Upper lobe of left lung (tissue), 6 donors: ENCODE data around the gene CHIT1. TPM values are rescaled to one million over a fixed set of nuclear protein-coding genes. Genes with fewer than 3 reads are reported as not detected.
A peak's percentile ranks its signal among the peaks of the same experiment; 100 is the strongest.

ENCODE experiments used
- ATAC-seq, 2 donors: fragments of 200-7000 bp; cut with Tn5 transposase; one replicate each; pipeline ENCODE4 v1.9.1; 2022; ENCODE audit warnings: mild to moderate bottlenecking in 2 of 2, moderate library complexity in 2 of 2; ENCODE audit not compliant: low FRiP score in 2 of 2
- DNase-seq, 2 donors: peaks; one replicate each; pipeline ENCODE4 v3.0.0-alpha.2; 2019 to 2020
- H3K27ac ChIP-seq, 4 donors: fragments of 200-600 bp; sonication (generic); one replicate each; pipeline ENCODE4 v1.5.1; 2016 to 2019
- H3K27me3 ChIP-seq, 4 donors: fragments of 200-600 bp; sonication (generic); one replicate each; pipeline ENCODE4 v1.5.1; 2017 to 2019
- H3K36me3 ChIP-seq, 4 donors: fragments of 200-600 bp; sonication (generic); one replicate each; pipeline ENCODE4 v1.5.1; 2016 to 2019
- H3K4me1 ChIP-seq, 4 donors: fragments of 200-600 bp; sonication (generic); one replicate each; pipeline ENCODE4 v1.5.1; 2018 to 2019
- H3K4me3 ChIP-seq, 4 donors: fragments of 200-600 bp; sonication (generic); one replicate each; pipeline ENCODE4 v1.5.1; 2017 to 2019; ENCODE audit warnings: mild to moderate bottlenecking in 2 of 4, moderate library complexity in 1 of 4
- H3K9me3 ChIP-seq, 4 donors: fragments of 200-600 bp; sonication (generic); one replicate each; pipeline ENCODE4 v1.5.1; 2018 to 2019
- EP300 ChIP-seq, 4 donors: sonication (generic); formaldehyde crosslinking; IDR thresholded peaks; one replicate each; pipeline ENCODE4 v1.5.1; 2017; ENCODE audit warnings: antibody characterized with exemption in 4 of 4, control low read depth in 2 of 4
- POLR2A ChIP-seq, 4 donors: fragments of 450-650 bp; IDR thresholded peaks; one replicate each; pipeline ENCODE4 v1.5.1; 2016 to 2017; ENCODE audit warnings: antibody characterized with exemption in 4 of 4, mild to moderate bottlenecking in 2 of 4
- POLR2AphosphoS5 ChIP-seq, 2 donors: sonication (generic); formaldehyde crosslinking; IDR thresholded peaks; one replicate each; pipeline ENCODE4 v1.5.1; 2017; ENCODE audit warnings: antibody characterized with exemption in 2 of 2
- WGBS, 2 donors: methylation state at CpG; one replicate each; pipeline ENCODE4 v1.1.5; 2017 to 2018; 5-methylcytosine and 5-hydroxymethylcytosine counted together
- total RNA-seq, 6 donors: library from RNA; depleted of rRNA in 4 of 6; stranded (reverse); fragments of >200 nt in 4 of 6; gene quantifications; one replicate each; pipeline versions ENCODE4 v1.1.0 to v1.2.1, GENCODE V29; 2016 to 2021
- TF ChIP-seq, protein P1 (sequence below), 6 experiments: fragments of 450-650 bp in 4 of 6; fragments of 200-600 bp in 2 of 6; sonication (generic) in 2 of 6; IDR thresholded peaks; one replicate each; pipeline ENCODE4 v1.5.1; 2016 to 2019; ENCODE audit warnings: antibody characterized with exemption in 6 of 6
- donor health status: DM: no; HTN: no; CAD: no; lungs with moderate emphysema.
- donor health status: DM: no; HTN: yes; CAD: no; lungs with severe emphysema.

CHIT1 gene
- total RNA-seq, 6 donors from 2014 or later = 2.0 to 97.4 (median 3.7) TPM

DNA sequence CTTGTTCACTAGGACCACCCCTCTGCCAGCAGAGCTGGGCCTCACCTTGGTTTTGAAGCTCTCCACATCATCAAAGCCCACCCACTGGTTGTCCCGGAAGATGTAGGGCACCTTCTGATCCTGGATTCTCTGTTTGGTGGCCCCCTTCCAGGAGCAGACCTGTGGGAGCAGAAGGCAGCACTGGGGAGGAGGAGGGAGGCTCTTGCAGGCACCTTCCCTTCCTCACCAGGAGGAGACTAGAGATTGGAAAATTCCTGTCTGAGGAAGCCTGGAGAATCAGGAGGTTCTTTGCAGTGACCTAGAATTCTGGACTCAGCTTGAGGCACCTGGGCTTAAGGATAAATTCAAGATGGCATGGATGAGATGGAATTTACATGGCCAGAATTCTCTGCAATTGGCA lies 10.3 kb downstream of the CHIT1 start:
- Histone ChIP-seq H3K4me1 (peaks cover 0 to 15% (median 5%) of the 10 kb centered on the region in 4 donors), H3K4me3 (no peak overlapping the region), H3K36me3 (no peaks in the 10 kb centered on the region), H3K27ac (no peak overlapping the region), H3K9me3 (no peaks in the 10 kb centered on the region), H3K27me3 (no peaks in the 10 kb centered on the region)
- no peak for ATAC-seq
- WGBS, 2 donors = 83 to 92% methylated on average over 1 of the region's 1 CpG
- TF ChIP-seq POLR2A (IDR thresholded peaks at IDR 0.05) (no peak), EP300 (IDR thresholded peaks at IDR 0.05) (no peak)
- no peak for DNase-seq

DNA sequence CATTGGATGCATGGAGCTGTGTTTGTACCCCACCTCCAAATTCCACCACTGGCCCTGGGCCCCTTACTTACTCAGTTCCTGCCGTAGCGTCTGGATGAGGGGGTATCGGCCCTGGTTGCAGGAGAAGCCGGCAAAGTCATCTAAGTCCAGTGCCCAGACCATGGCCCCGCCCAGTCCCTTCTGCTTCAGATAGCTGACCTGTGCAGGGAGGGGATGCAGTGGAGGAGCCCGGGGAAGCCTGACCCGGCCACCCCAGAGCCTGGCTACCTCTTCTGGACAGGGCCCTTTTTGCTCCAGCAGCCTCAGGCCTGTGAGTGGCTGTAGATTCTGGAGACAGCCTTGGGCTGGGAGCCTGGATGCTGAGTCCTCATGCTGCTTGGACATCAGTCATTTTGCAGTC lies 11.8 kb downstream of the CHIT1 start:
- Histone ChIP-seq H3K4me1 (peaks cover 0 to 15% (median 5%) of the 10 kb centered on the region in 4 donors), H3K36me3 (no peaks in the 10 kb centered on the region), H3K4me3 (no peak overlapping the region), H3K27me3 (no peaks in the 10 kb centered on the region), H3K9me3 (no peaks in the 10 kb centered on the region), H3K27ac (no peak overlapping the region)
- TF ChIP-seq, protein P1, sequence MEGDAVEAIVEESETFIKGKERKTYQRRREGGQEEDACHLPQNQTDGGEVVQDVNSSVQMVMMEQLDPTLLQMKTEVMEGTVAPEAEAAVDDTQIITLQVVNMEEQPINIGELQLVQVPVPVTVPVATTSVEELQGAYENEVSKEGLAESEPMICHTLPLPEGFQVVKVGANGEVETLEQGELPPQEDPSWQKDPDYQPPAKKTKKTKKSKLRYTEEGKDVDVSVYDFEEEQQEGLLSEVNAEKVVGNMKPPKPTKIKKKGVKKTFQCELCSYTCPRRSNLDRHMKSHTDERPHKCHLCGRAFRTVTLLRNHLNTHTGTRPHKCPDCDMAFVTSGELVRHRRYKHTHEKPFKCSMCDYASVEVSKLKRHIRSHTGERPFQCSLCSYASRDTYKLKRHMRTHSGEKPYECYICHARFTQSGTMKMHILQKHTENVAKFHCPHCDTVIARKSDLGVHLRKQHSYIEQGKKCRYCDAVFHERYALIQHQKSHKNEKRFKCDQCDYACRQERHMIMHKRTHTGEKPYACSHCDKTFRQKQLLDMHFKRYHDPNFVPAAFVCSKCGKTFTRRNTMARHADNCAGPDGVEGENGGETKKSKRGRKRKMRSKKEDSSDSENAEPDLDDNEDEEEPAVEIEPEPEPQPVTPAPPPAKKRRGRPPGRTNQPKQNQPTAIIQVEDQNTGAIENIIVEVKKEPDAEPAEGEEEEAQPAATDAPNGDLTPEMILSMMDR (IDR thresholded peaks at IDR 0.05) = no peak
- no peak for TF ChIP-seq POLR2AphosphoS5 (IDR thresholded peaks at IDR 0.05)
- TF ChIP-seq POLR2A (IDR thresholded peaks at IDR 0.05) = no peak
- no peak for TF ChIP-seq EP300 (IDR thresholded peaks at IDR 0.05)
- WGBS, 2 donors = 43% methylated on average over 7 of the region's 7 CpGs; no CpG with 5 or more reads in 1 of the 2 donors
- DNase-seq (no peak), ATAC-seq (no peak)

DNA sequence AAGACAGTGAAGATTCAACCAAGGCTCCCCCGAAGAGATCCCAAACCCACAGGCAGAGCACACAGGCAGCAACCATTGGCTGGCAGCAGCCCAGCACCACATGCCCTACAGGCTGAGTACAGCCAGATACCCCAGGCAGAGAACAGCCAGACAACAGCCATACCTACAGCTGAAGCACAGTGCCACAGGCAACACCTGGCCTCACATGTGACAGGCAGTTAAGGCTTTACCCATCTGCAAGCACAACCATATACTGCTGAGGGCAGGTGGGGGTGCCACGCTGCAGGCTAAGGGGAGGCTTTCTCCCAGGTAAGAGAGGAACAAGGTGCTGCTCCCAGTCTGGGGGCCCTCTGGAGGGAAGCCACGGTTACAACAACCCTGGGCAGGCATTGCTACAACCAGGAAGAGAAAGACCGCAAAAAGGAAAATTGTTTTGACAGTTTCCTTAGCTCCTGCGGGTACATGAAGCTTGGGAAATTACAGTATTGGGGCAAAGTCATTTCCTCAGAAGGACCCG lies 12.3 kb downstream of the CHIT1 start:
- Histone ChIP-seq H3K4me3 (no peak overlapping the region), H3K27me3 (no peaks in the 10 kb centered on the region), H3K4me1 (peaks cover 0 to 15% (median 5%) of the 10 kb centered on the region in 4 donors), H3K9me3 (no peaks in the 10 kb centered on the region), H3K36me3 (no peaks in the 10 kb centered on the region), H3K27ac (no peak overlapping the region)
- DNase-seq (no peak), ATAC-seq (no peak)
- WGBS, 2 donors = 31 to 33% methylated on average over 5 to 6 of the region's 6 CpGs
- TF ChIP-seq POLR2AphosphoS5 (IDR thresholded peaks at IDR 0.05) (no peak), EP300 (IDR thresholded peaks at IDR 0.05) (no peak), POLR2A (IDR thresholded peaks at IDR 0.05) (no peak)
- TF ChIP-seq, protein P1 (IDR thresholded peaks at IDR 0.05) = no peak

DNA sequence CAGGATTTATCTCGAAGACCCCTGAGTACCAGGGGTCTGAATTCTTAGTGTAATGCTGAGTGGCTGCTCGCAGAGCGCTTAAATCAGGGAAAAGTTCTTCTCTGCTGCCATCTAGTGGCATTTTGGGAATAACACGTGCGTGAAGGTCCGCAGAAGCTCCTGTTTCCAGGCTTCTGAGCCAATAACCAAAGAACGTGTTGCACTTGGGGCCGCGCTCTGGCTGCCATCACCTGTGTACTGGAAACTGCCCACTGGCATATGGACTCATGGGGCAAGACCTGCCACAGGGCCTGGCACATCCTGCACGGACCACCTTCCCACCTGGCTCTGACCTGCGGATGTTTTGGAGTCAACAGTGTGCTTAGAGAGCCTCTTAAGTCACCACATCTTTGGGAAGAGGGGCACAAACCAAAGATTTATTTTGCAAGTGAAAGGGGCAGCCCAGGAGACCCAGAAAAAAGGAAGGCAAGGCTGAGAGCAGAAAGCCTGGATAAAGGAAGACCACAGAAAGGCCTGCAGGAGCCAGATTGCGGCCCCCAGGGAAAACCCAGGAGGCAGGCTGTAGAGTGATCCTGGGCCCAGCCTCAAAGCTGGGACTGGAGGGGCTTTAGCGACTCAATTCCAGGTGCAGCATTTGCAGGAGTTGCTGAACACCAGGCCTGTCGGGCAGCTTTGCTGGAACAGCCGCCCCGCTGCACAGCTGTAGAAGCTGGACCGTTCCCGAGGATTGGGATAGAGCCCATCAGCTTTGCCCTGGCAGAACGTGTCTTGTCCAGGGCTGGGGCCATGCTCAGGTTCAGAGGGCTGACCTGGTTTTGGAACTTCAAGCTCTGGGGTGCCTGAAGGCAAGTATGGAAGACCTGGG lies 13.0 kb downstream of the CHIT1 start:
- no peak for TF ChIP-seq POLR2A (IDR thresholded peaks at IDR 0.05)
- TF ChIP-seq, protein P1 (IDR thresholded peaks at IDR 0.05) = peak; percentile 57 to 82 (median 78)
- peak in 1 of 2 donors; percentile 80 for ATAC-seq
- WGBS, 2 donors = 33 to 34% methylated on average over 19 of the region's 19 CpGs
- no peak overlapping the region for H3K4me3 ChIP-seq
- no peaks in the 10 kb centered on the region for H3K36me3 ChIP-seq
- H3K27me3 ChIP-seq = no peaks in the 10 kb centered on the region
- peaks cover 2 to 15% (median 8%) of the 10 kb centered on the region in 4 donors for H3K4me1 ChIP-seq
- H3K9me3 ChIP-seq = no peaks in the 10 kb centered on the region
- DNase-seq = peak in 1 of 2 donors; percentile 50
- no peak overlapping the region for H3K27ac ChIP-seq

DNA sequence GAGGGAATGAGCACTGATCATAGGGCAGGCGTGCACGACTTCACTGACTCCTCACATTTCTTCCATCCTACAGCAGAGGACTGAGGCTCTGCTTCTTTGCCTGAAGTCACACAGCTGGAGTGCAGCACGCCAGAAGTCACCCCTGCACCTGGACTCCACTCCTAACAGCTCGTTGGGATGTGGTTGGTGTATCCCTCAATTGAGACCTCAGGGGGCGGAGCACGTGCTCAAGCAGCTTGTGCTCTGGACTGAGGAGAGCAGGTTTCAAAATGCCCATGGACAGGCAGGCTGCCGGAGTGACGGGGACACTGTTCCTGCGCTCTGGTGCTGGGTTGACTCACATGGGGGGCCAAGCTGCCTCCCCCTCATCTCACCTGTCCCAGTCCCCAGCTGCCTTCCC lies 13.9 kb downstream of the CHIT1 start:
- DNase-seq (no peak), ATAC-seq (no peak)
- Histone ChIP-seq H3K36me3 (no peaks in the 10 kb centered on the region), H3K9me3 (no peaks in the 10 kb centered on the region), H3K27ac (no peak overlapping the region), H3K4me3 (no peak overlapping the region), H3K4me1 (peaks cover 5 to 18% (median 10%) of the 10 kb centered on the region in 4 donors), H3K27me3 (no peaks in the 10 kb centered on the region)
- TF ChIP-seq POLR2A (IDR thresholded peaks at IDR 0.05) (no peak), EP300 (IDR thresholded peaks at IDR 0.05) (no peak), POLR2AphosphoS5 (IDR thresholded peaks at IDR 0.05) (no peak)
- TF ChIP-seq, protein P1 (IDR thresholded peaks at IDR 0.05) = no peak
- 53 to 60% methylated on average over 8 to 9 of the region's 9 CpGs for WGBS, 2 donors
